ENCODE results near the gene FAM185A. TPM values are rescaled to one million over a fixed set of nuclear protein-coding genes. Genes with fewer than 3 reads are reported as not detected.
"Not testable (repeated sequence)": the region's sequence is repeated elsewhere in the genome, so short reads cannot be mapped to it uniquely, and the experiment has no call there.

Gene FAM185A
- polyA plus RNA-seq, 1 donor = 6.5 TPM

- DNase-seq = no peak
Observed at GRCh38 chr7:102833343-102833742, 84.5 kb downstream of the FAM185A start.

- no peak for DNase-seq
Observed at GRCh38 chr7:102834466-102834865, 85.7 kb downstream of the FAM185A start.

GRCh38 chr7:102834999-102835398 lies 86.2 kb downstream of the FAM185A start:
- DNase-seq = no peak

GRCh38 chr7:102836191-102836919 lies 87.6 kb downstream of the FAM185A start:
- no peak for DNase-seq

- DNase-seq = no peak
Observed at GRCh38 chr7:102836977-102837376, 88.2 kb downstream of the FAM185A start.

GRCh38 chr7:102837802-102838201 lies 89.0 kb downstream of the FAM185A start:
- no peak for DNase-seq

GRCh38 chr7:102838572-102839101 lies 89.8 kb downstream of the FAM185A start:
- not testable (repeated sequence) for DNase-seq

- no peak for DNase-seq
Observed at GRCh38 chr7:102840404-102840803, 91.6 kb downstream of the FAM185A start.

- DNase-seq = no peak
Observed at GRCh38 chr7:102841290-102841689, 92.5 kb downstream of the FAM185A start.

- DNase-seq = no peak
Observed at GRCh38 chr7:102842284-102842683, 93.5 kb downstream of the FAM185A start.

- DNase-seq = no peak
Observed at GRCh38 chr7:102843850-102844249, 95.1 kb downstream of the FAM185A start.

GRCh38 chr7:102845346-102845745 lies 96.5 kb downstream of the FAM185A start:
- DNase-seq = no peak

- no peak for DNase-seq
Observed at GRCh38 chr7:102849079-102849478, 100.3 kb downstream of the FAM185A start.

GRCh38 chr7:102849538-102849937 lies 100.7 kb downstream of the FAM185A start:
- DNase-seq = no peak

GRCh38 chr7:102856036-102856435 lies 107.2 kb downstream of the FAM185A start:
- DNase-seq = no peak

Other genes starting within 250 kb of the FAM185A start
- 37.1 TPM for gene RASA4B, start 231.2 kb upstream of the FAM185A start, polyA plus RNA-seq (ENCODE audit: insufficient read length)
- 18.4 TPM for gene UPK3BL2, start 205.3 kb upstream of the FAM185A start, polyA plus RNA-seq (ENCODE audit: insufficient read length)
- gene SPDYE2, start 197.8 kb upstream of the FAM185A start, polyA plus RNA-seq (ENCODE audit: insufficient read length) = 14.8 TPM
- 75.4 TPM for gene POLR2J3, start 176.4 kb upstream of the FAM185A start, polyA plus RNA-seq (ENCODE audit: insufficient read length)
- 82.0 TPM for gene RASA4, start 132.2 kb upstream of the FAM185A start, polyA plus RNA-seq (ENCODE audit: insufficient read length)
- 30.9 TPM for gene UPK3BL1, start 106.2 kb upstream of the FAM185A start, polyA plus RNA-seq (ENCODE audit: insufficient read length)
- 5.1 TPM for gene SPDYE2B, start 98.7 kb upstream of the FAM185A start, polyA plus RNA-seq (ENCODE audit: insufficient read length)
- gene POLR2J2, start 77.3 kb upstream of the FAM185A start, polyA plus RNA-seq (ENCODE audit: insufficient read length) = 6.7 TPM
- 26.4 TPM for gene LRRC17, start 164.0 kb downstream of the FAM185A start, polyA plus RNA-seq (ENCODE audit: insufficient read length)

Measured in hindlimb muscle (tissue), 1 donor.